B cell (primary cell): ENCODE results near the gene NET1. TPM values are rescaled to one million over a fixed set of nuclear protein-coding genes. Genes with fewer than 3 reads are reported as not detected.
"Not testable (repeated sequence)": the region's sequence is repeated elsewhere in the genome, so short reads cannot be mapped to it uniquely, and the experiment has no call there.

ENCODE experiments used
- ATAC-seq: fragments of 200-7000 bp; cut with Tn5 transposase; one replicate; pipeline ENCODE4 v1.10.0; 2021; ENCODE audit warnings: low read depth, mild to moderate bottlenecking, moderate number of reproducible peaks, moderate library complexity
- CTCF ChIA-PET: fragments of 350-600 bp; sonication (Branson Sonifier 250); formaldehyde crosslinking; loops from one replicate; lab custom pipeline; 2021; ENCODE audit warnings: antibody characterized with exemption, inconsistent platforms; lab: Charles Lee
- POLR2A ChIA-PET: fragments of 350-600 bp; sonication (Branson Sonifier 250); formaldehyde crosslinking; loops from one replicate; lab custom pipeline; 2021; ENCODE audit warnings: antibody characterized with exemption; lab: Charles Lee
- DNase-seq: peaks from one replicate; pipeline ENCODE4 v3.0.0; 2013
- H2AFZ ChIP-seq: 2 replicates; pipeline ENCODE4 v1.6.1; 2012; ENCODE audit warnings: mild to moderate bottlenecking, low read depth, low read length; ENCODE audit not compliant: insufficient read depth, poor library complexity, severe bottlenecking
- H3K27ac ChIP-seq, 2 donors: 1 replicate in 1 of 2; 2 replicates in 1 of 2; pipeline ENCODE4 v1.5.1; 2012 to 2013; ENCODE audit warnings: low read length in 2 of 2, mild to moderate bottlenecking in 2 of 2, moderate library complexity in 1 of 2
- H3K27me3 ChIP-seq, 4 experiments: fragments of 200-600 bp in 1 of 4; sonication (generic) in 1 of 4; replicated peaks in 1 of 4; 1 replicate in 2 of 4; 2 replicates in 2 of 4; pipeline versions ENCODE4 v1.6.1 to v1.7.0; 2013 to 2016; ENCODE audit warnings: low read length in 3 of 4, mild to moderate bottlenecking in 2 of 4, mixed read lengths in 1 of 4, moderate library complexity in 1 of 4; ENCODE audit not compliant: insufficient read depth in 4 of 4, control insufficient read depth in 3 of 4; ENCODE audit errors: control extremely low read depth in 1 of 4
- H3K36me3 ChIP-seq, 2 experiments: replicated peaks in 1 of 2; 1 replicate in 1 of 2; 2 replicates in 1 of 2; pipeline versions ENCODE4 v1.6.1 to v1.7.1; 2013; ENCODE audit warnings: low read length in 1 of 2; ENCODE audit not compliant: insufficient read depth in 2 of 2, control insufficient read depth in 1 of 2; ENCODE audit errors: control extremely low read depth in 1 of 2, extremely low read depth in 1 of 2
- H3K4me1 ChIP-seq, 2 donors: fragments of 200-600 bp in 1 of 2; sonication (generic) in 1 of 2; 1 replicate in 1 of 2; 2 replicates in 1 of 2; pipeline versions ENCODE4 v1.5.1 to v1.6.1; 2013 to 2017; ENCODE audit warnings: low read length in 2 of 2; ENCODE audit not compliant: control insufficient read depth in 2 of 2, insufficient read depth in 2 of 2
- H3K4me2 ChIP-seq: replicated peaks from 2 replicates; pipeline ENCODE3; 2012; ENCODE audit warnings: mild to moderate bottlenecking, low read depth, low read length; ENCODE audit not compliant: poor library complexity, severe bottlenecking
- H3K4me3 ChIP-seq, 5 experiments: fragments of 200-600 bp in 1 of 5; sonication (generic) in 1 of 5; 1 replicate in 3 of 5; 2 replicates in 2 of 5; pipeline versions ENCODE4 v1.5.1 to v1.7.0; 2011 to 2016; ENCODE audit warnings: low read length in 4 of 5, mild to moderate bottlenecking in 4 of 5, low read depth in 2 of 5, control low read depth in 1 of 5, moderate library complexity in 1 of 5; ENCODE audit not compliant: insufficient read depth in 1 of 5; ENCODE audit errors: control extremely low read depth in 1 of 5, extremely low read depth in 1 of 5
- H3K79me2 ChIP-seq: fragments of 200-600 bp; sonication (generic); one replicate; pipeline ENCODE4 v1.6.0; 2016; ENCODE audit warnings: low read length; ENCODE audit not compliant: control insufficient read depth, insufficient read depth
- H3K9ac ChIP-seq: fragments of 200-600 bp; sonication (generic); 2 replicates; pipeline ENCODE4 v1.6.1; 2017; ENCODE audit warnings: mild to moderate bottlenecking, low read length, moderate library complexity
- H3K9me3 ChIP-seq, 3 donors: one replicate each; pipeline versions ENCODE4 v1.6.1 to v1.7.1; 2013; ENCODE audit warnings: low read length in 2 of 3; ENCODE audit not compliant: control insufficient read depth in 2 of 3, insufficient read depth in 1 of 3; ENCODE audit errors: control extremely low read depth in 1 of 3
- H4K20me1 ChIP-seq: 2 replicates; pipeline ENCODE4 v1.6.0; 2012; ENCODE audit warnings: mild to moderate bottlenecking, low read length; ENCODE audit not compliant: insufficient read depth, control insufficient read depth, poor library complexity, severe bottlenecking
- H3K27ac Mint-ChIP-seq: one replicate; pipeline ENCODE4 v1.8.0; 2021; ENCODE audit warnings: mixed read lengths
- H3K27me3 Mint-ChIP-seq: one replicate; pipeline ENCODE4 v1.8.0; 2021; ENCODE audit warnings: mixed read lengths
- H3K4me1 Mint-ChIP-seq: one replicate; pipeline ENCODE4 v1.8.0; 2021; ENCODE audit warnings: mixed read lengths
- H3K4me3 Mint-ChIP-seq: one replicate; pipeline ENCODE4 v1.8.0; 2021; ENCODE audit warnings: mixed read lengths
- H3K9me3 Mint-ChIP-seq: one replicate; pipeline ENCODE4 v1.8.0; 2022; ENCODE audit warnings: mixed read lengths; ENCODE audit not compliant: insufficient read depth
- EZH2 ChIP-seq: IDR thresholded peaks from 2 replicates; pipeline ENCODE4 v1.6.1; 2012; ENCODE audit warnings: borderline replicate concordance, low read depth, mild to moderate bottlenecking, moderate library complexity, low read length; ENCODE audit not compliant: insufficient read depth, poor library complexity, severe bottlenecking
- WGBS: methylation state at CpG from one replicate; pipeline ENCODE4 v1.1.5; 2013; ENCODE audit warnings: missing lambda C conversion rate; ENCODE audit not compliant: insufficient coverage; 5-methylcytosine and 5-hydroxymethylcytosine counted together
- intact Hi-C: fragments of 100-400 bp; cut with micrococcal nuclease; formaldehyde crosslinking; loops from one replicate; pipeline ENCODE4 v1.10.0; 2022
- polyA plus RNA-seq: library from polyadenylated mRNA; depleted of rRNA; stranded (reverse); fragments of >200 nt; gene quantifications from 2 replicates; pipeline ENCODE4 v1.2.3, GENCODE V29; 2012
- total RNA-seq, 2 donors: library from RNA; stranded (reverse); fragments of 120-200 nt in 1 of 2; gene quantifications; 1 replicate in 1 of 2; 2 replicates in 1 of 2; pipeline versions ENCODE4 v1.2.3 to v1.2.4, GENCODE V29; 2013 to 2022
- TF ChIP-seq, protein P1 (sequence below): fragments of 200-600 bp; IDR thresholded peaks from one replicate; pipeline ENCODE4 v1.8.0; 2022; ENCODE audit warnings: antibody characterized with exemption, mild to moderate bottlenecking

Gene NET1
- total and polyA plus RNA-seq, 2 donors (not counting 1 experiment from before 2014, with no cell fraction given) = 3.5 to 6.4 TPM

DNA sequence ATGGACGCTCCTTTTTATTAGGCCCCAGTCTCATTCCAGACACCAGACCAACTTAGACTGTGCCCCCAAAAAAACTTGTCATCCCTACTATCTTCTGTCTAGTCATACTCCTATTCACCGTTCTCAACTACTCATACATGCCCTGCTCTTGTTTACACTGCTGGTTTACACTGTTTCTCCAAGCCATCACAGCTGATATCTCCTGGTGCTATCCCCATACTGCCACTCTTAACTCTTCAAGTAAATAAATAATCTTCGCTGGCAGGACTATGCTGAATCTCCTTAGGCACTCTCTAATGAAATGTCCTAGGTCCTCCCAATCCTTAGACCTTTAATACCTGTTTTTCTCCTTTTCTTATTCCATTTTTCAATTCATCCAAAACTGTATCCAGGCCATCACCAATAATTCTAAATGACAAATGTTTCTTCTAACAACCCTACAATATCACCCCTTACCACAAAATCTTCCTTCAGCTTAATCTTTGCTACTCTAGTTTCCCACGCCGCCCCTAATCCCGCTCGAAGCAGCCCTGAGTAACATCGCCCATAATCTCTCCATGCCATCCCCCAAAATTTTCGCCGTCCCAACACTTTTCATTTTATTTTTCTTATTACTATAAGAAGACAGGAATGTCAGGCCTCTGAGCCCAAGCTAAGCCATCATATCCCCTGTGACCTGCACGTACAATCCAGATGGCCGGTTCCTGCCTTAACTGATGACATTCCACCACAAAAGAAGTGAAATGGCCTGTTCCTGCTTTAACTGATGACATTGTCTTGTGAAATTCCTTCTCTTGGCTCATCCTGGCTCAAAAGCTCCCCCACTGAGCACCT lies 63.8 kb downstream of the NET1 start:
- H3K4me1 Mint-ChIP-seq, H3K36me3 ChIP-seq, H3K4me1 ChIP-seq, DNase-seq, intact Hi-C loops, H3K9me3 Mint-ChIP-seq, H3K4me3 ChIP-seq, CTCF ChIA-PET, ATAC-seq, H4K20me1 ChIP-seq, H3K27ac Mint-ChIP-seq, H2AFZ ChIP-seq, POLR2A ChIA-PET, H3K4me2 ChIP-seq, H3K27ac ChIP-seq, H3K9me3 ChIP-seq, H3K27me3 ChIP-seq, H3K79me2 ChIP-seq, H3K9ac ChIP-seq, H3K4me3 Mint-ChIP-seq: not testable (repeated sequence)
- WGBS = 94% methylated on average over 10 of the region's 12 CpGs
- H3K27me3 Mint-ChIP-seq = peaks cover 12% of the 10 kb centered on the region

DNA sequence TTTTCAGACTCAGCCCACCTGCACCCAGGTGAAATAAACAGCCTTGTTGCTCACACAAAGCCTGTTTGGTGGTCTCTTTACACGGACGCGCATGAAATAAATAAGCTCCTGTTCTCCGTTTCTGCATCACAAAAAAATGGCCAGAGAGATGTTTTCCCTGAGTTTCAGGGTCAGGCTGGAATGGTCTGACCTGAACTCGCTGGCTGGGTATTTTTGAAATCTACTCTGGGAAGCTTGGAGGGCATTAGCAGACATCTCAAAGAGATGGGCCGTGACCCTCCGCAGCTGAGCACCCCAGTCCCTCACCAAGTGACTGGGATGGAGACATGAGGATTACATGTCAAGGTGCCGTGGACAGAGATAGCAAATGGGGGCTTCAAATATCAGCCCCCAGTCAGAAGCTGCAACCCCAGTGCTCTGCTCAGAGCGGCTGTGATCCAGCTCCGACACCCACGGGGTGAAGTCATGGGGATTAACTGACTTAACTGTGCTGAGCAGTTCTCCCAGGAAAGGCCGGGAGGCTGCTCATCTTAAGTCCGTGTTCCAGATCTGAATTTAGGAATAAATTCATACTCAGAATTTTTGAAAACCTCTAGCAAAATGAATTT lies 64.7 kb downstream of the NET1 start:
- H3K9ac ChIP-seq = no peak overlapping the region
- no peaks in the 10 kb centered on the region for H3K36me3 ChIP-seq
- Mint-ChIP-seq H3K27ac (no peak overlapping the region), H3K9me3 (no peaks in the 10 kb centered on the region), H3K27me3 (peaks cover 10% of the 10 kb centered on the region), H3K4me1 (peaks cover 2% of the 10 kb centered on the region), H3K4me3 (no peak overlapping the region)
- DNase-seq (no peak), ATAC-seq (no peak)
- H2AFZ ChIP-seq = no peak overlapping the region
- H3K4me2 ChIP-seq = no peak overlapping the region
- no peak overlapping the region for H3K4me3 ChIP-seq
- ChIA-PET CTCF (no interaction called here), POLR2A (no interaction called here)
- intact Hi-C loops = no loop called here
- H3K4me1 ChIP-seq = no peaks in the 10 kb centered on the region
- H3K27ac ChIP-seq = no peak overlapping the region
- H4K20me1 ChIP-seq = no peaks in the 10 kb centered on the region
- H3K9me3 ChIP-seq = peaks cover 0 to 12% (median 0%) of the 10 kb centered on the region in 3 donors
- H3K27me3 ChIP-seq = no peaks in the 10 kb centered on the region
- no peak for TF ChIP-seq EZH2
- TF ChIP-seq, protein P1, sequence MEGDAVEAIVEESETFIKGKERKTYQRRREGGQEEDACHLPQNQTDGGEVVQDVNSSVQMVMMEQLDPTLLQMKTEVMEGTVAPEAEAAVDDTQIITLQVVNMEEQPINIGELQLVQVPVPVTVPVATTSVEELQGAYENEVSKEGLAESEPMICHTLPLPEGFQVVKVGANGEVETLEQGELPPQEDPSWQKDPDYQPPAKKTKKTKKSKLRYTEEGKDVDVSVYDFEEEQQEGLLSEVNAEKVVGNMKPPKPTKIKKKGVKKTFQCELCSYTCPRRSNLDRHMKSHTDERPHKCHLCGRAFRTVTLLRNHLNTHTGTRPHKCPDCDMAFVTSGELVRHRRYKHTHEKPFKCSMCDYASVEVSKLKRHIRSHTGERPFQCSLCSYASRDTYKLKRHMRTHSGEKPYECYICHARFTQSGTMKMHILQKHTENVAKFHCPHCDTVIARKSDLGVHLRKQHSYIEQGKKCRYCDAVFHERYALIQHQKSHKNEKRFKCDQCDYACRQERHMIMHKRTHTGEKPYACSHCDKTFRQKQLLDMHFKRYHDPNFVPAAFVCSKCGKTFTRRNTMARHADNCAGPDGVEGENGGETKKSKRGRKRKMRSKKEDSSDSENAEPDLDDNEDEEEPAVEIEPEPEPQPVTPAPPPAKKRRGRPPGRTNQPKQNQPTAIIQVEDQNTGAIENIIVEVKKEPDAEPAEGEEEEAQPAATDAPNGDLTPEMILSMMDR = no peak
- 92% methylated on average over 12 of the region's 13 CpGs for WGBS
- no peaks in the 10 kb centered on the region for H3K79me2 ChIP-seq
